SKM-1 treated with dmso at 0.1 percent for 144 hours (cell line): Measurements from ENCODE around the gene CXXC5.

Source experiments
- DNase-seq: peaks from one replicate; lab custom pipeline; 2025; ENCODE audit not compliant: unreplicated experiment; lab: John Stamatoyannopoulos, UW

CXXC5 gene

GRCh38 chr5:139638090-139638735 lies 9.9 kb upstream of the CXXC5 start:
- no peak for DNase-seq

GRCh38 chr5:139638736-139639618 lies 9.2 kb upstream of the CXXC5 start:
- DNase-seq, result no peak

- no peak for DNase-seq
Measured at GRCh38 chr5:139639619-139640380, 8.3 kb upstream of the CXXC5 start.

DNA sequence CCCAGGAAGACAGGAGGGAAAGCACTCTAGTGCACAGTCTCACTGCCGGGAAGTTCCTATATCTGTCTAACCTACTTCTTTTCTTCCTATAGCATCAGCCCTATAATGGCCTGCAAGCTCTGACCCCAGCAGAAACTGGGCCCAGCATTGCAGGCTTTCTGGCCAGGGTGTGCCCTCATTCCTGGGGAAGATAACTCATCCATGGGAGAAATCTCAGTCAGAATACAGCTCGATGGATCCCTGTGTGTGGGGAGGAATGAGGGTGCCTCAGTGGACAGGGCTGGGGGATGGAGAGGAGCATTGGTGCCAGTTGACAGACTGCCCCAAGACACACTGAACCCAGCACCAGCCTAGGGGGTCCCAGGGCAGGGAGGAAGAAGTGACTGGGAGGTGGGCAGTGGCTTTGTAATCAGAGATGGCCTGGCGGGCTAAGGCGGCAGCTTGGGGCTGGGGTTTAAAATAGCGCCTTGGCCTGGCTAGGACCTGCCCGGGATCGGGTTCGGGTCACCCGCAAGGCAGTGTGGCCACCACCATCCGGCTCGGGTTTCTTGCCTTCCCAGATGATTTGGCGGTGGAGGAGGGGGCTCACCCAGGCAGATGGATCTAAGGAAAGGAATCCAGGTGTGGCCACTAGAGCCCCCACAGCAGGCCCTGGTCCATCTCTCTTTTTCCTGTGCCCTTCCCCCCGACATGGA lies 7.6 kb upstream of the CXXC5 start:
- DNase-seq, result no peak

DNA sequence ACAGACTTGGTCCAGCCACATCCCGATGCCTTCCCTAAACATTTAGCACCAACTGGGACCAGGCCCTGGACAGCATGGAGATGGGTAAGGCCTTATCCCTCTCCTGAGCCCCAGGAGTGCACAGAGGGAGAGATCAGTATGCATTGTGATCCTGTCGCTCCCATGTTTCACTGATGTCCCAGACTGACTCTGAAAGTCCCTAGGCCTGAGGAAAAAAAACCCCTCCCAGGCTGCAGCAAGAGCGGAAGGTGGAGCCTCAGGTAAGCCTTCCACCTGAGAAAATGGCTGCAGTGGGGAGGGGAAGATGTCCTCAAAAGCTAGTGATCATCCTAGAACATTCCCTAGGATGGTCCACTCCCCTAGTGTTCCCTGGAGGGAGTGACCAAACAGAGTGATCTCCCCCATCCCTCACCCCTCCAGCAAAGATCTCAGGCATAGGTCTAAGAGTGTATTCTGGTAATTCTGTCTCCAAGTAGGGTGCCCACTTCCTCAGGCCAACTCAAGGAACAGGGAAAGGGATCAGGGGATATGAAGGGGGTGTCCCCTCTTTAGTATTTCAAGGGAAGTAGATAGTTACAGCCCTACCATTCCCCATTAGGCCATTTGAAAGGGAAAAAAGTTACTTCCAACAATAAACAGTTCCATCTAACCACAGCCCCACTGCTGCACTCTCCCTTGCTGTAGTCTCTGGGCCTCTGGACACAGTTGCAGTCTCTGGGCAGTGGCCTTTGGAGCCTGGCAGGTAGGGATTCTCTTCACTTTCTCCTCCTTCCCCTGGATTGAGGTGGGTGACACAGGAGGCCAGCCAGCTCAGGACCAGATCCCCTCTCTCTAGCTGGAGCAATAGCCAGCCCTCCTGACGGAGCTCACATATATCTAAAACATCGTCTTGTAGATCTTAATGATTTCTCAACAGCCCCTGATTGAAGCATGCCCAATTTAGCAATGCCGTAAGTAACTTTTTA lies 6.8 kb upstream of the CXXC5 start:
- DNase-seq, result no peak

DNA sequence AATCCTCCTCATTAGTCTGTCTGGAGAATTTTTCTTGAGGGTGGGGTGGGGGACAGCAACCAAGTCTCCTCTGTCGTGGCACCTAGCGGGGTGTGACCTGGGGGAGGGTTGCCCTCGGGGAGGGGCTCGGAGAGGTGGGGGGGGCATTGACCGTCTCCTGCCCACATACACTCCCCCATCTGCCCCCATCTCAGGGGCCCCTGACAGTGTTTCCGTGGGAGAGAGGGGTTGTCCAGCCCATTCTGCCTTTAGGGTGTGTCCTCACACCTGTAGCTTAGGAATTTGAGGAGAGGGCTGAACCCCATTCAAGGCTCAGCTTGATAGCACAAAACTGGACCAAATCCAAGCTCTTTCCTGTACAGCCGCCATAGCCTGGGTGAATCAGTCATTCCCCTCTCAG lies 5.9 kb upstream of the CXXC5 start:
- no peak for DNase-seq

- no peak for DNase-seq
Measured at GRCh38 chr5:139642891-139643871, 5.0 kb upstream of the CXXC5 start.

DNA sequence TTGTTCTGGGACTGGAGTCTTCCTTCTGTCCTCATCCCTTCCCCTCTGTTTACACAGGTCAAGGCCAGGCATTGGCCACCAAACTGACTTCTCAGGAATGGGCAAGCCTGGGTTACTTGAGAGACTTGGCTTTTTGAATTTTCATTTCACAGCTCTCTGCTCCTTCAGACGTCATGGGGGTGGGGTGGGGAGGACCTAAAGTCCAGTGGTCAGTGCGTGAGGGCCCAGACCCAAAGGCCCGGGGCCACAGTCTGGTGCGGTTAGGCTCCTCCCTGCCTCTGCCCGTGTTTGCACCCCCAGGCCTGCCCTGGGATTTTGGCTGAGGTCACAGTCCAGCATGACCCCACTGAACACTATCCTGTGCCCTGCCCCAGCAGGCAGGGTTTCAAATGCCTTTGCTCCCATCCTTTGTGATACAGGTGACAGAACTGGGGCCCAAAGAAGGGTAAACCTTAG lies 4.1 kb upstream of the CXXC5 start:
- DNase-seq, result no peak

GRCh38 chr5:139644646-139645429 lies 3.3 kb upstream of the CXXC5 start:
- no peak for DNase-seq

DNA sequence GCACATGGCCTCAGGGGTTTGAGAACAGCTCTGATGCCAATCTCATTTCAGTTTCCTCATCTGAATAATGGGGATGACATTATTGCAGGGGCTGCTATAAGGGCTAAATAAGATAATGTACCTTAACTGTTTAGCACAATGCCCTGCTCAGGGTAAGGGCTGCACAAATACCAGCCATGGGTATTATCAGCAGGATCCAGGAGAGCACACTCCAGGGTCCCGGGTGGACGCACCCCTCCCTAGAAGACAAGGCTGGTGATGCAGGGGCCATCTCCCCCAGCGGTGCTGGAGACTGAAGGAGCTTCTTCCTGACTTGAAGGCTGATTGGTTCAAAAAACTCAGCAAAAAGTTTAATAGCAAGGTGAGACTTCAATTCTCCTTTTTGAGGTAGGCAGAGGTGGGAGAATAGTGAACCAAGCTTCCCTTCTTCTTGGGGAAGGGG lies 2.7 kb upstream of the CXXC5 start:
- no peak for DNase-seq

DNA sequence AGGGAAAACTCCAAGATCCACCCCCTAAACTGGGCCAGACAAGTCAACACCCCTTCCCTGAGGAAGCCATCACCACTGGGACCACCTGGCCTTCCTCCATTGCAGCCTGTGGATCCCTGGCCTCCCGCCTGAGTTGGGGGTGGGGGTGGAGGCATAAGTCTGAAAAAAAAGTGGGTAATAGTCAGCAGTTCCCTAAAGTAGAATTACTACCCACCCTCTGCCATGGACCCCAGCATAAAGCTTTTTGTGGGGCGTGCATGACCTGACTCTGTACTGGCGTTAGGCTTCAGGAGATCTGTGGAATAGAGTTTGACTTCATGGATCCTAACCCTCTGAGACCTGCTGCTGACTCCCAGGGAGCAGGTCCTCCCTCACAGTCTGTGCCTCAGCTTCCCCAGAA lies 2.0 kb upstream of the CXXC5 start:
- no peak for DNase-seq

- DNase-seq, result peak; percentile 56
Measured at GRCh38 chr5:139646912-139647505, 1.1 kb upstream of the CXXC5 start.

DNA sequence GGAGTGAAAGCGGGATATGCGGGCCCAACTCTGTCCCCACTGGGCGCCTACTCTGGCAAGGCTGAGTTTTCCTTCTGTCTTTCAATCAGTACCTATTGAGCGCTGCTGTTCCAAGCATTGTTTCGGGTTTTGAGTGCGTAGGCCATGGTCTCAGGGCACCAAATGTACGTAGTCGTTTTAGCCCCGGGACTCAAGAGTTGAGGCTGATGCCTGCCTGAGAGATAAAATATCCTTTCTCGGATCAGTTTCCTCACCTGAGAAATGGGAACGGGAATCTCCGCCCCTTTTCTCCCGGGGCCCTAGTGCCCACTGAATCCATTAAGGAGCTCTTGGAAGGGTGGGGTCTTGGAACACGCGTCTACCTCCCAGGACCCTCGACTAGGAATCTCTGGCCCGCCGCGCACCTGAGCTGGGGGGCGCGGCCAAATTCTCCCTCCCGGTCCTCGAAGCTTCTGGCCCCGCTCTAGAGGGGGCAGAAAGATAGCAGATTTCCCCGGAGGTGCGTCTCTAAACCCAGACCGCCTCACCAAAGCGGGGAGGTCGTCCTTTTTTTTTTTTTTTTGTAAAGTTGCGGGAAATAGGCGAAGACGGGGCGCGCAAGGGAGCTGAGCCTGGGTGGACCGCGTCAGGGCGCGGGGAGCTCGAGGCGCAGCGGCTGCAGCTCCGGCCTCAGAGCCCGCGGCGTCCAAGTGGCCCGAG lies 494 bp upstream of the CXXC5 start:
- DNase-seq, result no peak

GRCh38 chr5:139649082-139649991 lies 1.2 kb downstream of the CXXC5 start:
- DNase-seq, result no peak

- DNase-seq, result no peak
Measured at GRCh38 chr5:139650031-139650688, 2.0 kb downstream of the CXXC5 start.
